ENCODE results near the gene B3GNT7.

- TF ChIP-seq POLR2A (IDR thresholded peaks at IDR 0.05; ENCODE audit: low read depth, low read length) (no peak), TAF1 (IDR thresholded peaks at IDR 0.05; ENCODE audit: borderline replicate concordance, low read depth, low read length) (no peak)
Measured at GRCh38 chr2:231433990-231434389, 38.5 kb downstream of the B3GNT7 start.
